NCI-H2227 (cell line): Measurements from ENCODE around the gene VPS45.
"Not testable (repeated sequence)": the region's sequence is repeated elsewhere in the genome, so short reads cannot be mapped to it uniquely, and the experiment has no call there.

Experiments used
- DNase-seq: peaks from one replicate; lab custom pipeline; 2025; ENCODE audit not compliant: unreplicated experiment; lab: John Stamatoyannopoulos, UW

VPS45 gene

DNA sequence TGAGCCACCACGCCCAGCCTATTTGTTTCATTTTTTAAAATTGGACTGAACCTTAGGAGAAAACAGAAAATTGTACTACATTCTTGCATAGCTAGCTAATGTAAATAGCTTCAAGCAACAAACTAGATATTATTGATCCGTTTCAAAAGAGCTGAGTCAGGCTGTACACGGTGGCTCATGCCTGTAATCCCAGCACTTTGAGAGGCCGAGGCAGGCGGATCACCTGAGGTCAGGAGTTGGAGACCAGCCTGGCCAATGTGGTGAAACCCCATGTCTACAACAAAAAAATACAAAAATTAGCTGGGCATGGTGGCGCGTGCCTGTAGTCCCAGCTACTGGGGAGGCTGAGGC is 118.8 kb downstream of the VPS45 start:
- DNase-seq: not testable (repeated sequence)

- peak; percentile 76 for DNase-seq
Observed at GRCh38 chr1:150186789-150187559, 119.4 kb downstream of the VPS45 start.

DNA sequence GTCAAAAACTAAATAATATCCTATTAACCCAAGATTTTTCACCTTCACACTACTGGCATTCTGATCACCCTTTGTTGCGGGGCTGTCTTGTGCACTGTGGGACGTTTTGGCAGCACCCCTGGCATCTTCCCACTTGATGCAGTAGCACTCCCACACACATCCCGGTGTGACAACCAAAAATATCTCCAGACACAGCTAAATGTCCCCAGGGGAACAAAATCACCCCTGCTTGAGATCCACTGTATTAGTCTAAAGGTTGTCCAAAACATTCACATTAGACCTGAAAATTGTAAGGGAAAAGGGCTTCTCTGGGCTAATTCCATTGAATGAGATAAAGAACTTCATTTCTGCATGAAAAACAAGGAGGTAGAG is 120.0 kb downstream of the VPS45 start:
- DNase-seq: no peak

DNA sequence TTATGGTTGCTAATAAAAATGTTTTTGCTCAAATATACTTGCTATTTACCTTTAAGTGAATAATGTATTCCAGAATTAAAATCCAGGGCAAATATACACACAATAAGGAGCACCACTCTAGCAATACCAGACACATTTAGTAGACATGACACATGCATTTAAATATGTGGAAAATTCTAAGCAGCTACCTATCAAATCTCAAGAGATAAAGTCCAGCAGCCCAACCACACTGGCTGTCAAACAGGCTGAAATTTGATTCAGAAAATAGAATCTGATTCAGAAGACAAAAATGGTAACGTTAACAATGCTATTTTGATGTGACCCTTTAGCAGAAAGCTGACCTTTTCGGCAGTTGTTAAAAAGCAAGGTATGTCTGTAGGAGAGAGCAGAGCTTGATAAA is 124.4 kb downstream of the VPS45 start:
- DNase-seq: no peak

DNA sequence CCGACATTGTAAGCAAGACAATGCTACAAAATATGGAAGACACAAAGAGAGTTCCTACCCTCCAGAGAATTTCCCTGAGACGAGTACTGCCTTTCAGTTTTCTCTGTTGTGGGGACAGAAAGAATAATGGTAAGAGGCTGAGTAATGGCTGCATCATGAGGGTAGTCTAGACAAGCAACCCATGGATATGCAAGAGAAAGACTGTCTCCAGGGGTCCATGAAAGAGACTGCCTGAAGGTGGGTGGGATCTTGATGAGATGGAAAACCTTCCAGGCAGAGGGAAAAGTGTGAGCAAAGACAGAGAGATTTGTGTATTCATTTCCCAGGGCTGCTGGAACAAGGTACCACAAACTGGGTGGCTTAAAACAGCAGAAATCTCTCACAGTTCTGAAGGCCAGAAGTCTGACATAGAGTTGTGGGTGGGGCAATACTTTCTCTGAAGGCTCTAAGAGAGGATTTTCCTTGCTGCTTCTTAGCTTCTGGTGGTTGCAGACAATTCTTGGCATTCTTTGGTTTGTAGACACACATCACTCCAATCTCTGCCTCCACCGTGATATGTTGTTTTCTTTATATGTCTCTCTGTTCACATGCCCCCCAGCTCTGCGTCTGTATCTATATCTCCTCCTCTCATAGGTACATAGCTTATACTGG is 126.9 kb downstream of the VPS45 start:
- no peak for DNase-seq
